Activated CD4-positive, alpha-beta T cell treated with anti-CD3 and anti-CD28 coated beads, Interleukin-2, amount 50 U/mL, for 48 hours (primary cell): ENCODE measurements around the gene LAMA2.

Source experiments
- DNase-seq, 2 experiments: peaks; one replicate each; pipeline ENCODE4 v3.0.0-alpha.2; 2020

The LAMA2 gene

DNA sequence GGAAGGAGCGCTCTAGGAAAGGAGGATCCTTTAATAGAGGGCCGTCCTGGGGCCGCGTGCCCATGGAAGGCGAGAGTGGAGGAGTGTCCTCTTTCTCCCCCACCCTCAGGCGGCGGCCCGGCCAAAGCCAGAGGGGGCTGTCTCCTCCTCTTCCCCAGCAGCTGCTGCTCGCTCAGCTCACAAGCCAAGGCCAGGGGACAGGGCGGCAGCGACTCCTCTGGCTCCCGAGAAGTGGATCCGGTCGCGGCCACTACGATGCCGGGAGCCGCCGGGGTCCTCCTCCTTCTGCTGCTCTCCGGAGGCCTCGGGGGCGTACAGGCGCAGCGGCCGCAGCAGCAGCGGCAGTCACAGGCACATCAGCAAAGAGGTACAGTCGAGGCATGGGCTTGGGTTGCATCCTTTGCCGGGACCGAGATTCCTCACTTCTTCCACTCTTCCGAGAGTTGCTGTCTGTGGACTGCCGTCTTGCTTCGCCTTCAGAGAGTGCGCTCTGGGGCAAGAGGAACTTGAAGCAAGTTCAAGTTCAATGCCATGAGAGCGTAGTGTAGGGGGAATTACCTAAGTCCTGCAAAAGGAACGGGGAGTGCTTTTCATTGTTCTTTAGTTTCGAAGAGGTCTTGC, at the start of gene LAMA2:
Gene LAMA2 (plus strand): TSS at position 148 of the 621 bp plus-strand sequence. CDS start 108 bp downstream, at position 256.
- DNase-seq: no peak

GRCh38 chr6:128836761-128837160, 46.2 kb upstream of the LAMA2 start:
- no peak for DNase-seq

GRCh38 chr6:128841518-128841917, 41.4 kb upstream of the LAMA2 start:
- DNase-seq: no peak

GRCh38 chr6:128844598-128844997, 38.3 kb upstream of the LAMA2 start:
- no peak for DNase-seq

DNA sequence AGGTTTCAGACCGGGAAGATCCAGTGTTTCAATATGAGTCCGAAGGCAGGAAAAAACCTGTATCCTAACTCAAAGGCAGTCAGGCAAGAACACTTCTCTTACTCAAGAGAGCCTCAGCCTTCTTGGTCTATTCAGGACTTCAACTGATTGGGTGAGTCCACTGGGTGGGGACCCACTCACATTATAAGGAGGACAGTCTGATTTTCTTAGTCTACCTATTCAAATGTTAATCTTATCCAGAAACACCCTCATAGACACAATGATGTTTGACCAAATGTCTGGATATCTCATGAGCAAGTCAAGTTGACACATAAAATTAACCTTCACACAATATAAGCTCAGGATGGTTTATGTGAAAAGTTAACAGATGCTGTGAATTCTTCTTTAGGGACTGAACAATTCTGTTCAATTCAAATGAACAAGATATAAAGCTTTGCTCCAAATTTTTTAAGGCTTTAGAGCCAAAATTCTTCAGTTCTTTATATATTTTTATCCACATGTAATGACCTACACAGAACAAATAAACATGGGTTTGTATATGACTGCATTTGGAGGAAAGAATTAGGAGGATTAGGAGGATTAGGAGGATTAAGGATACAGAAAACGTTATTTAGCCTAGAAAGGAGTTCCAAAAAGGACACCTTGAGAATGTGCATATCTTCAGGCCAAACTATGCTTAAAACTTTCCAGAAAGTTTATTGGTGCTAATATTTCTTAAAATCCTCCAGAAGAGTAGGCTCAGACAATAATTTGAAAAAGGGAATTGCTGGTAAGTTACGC, 35.3 kb upstream of the LAMA2 start:
- no peak for DNase-seq

DNA sequence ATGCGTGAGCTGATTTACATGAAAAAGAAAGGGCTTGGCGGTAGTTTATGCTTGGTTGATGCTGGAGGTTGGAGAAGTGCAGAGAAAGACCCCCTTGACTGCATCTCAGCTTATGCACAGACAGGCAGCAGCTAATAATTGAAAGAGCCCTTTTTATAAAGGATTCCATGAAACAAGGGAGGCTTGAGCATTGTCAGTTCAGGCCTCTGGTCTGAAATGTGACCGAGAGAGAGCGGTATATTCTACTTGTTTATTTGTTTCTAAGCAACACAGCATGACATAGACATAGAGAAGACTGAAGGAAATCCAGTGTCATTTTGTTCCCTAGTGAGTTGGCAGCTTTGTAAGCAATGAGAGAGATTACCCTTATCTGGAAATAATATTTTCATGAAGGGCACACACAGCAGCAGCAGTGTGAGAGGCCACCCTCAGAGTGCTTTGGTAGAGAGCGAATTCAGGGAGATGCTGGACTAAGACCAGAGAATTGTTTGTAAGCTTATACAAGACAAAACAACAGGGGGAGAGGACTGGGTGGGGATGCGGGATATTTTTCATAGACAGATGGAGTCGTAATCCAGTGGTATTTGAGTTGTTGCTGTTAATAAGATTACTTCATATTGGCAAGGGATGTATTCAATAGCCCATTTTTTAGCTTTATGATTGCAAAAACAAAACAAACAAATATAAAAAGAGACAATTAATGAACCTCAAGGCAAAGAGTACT, 34.6 kb upstream of the LAMA2 start:
- DNase-seq: no peak

DNA sequence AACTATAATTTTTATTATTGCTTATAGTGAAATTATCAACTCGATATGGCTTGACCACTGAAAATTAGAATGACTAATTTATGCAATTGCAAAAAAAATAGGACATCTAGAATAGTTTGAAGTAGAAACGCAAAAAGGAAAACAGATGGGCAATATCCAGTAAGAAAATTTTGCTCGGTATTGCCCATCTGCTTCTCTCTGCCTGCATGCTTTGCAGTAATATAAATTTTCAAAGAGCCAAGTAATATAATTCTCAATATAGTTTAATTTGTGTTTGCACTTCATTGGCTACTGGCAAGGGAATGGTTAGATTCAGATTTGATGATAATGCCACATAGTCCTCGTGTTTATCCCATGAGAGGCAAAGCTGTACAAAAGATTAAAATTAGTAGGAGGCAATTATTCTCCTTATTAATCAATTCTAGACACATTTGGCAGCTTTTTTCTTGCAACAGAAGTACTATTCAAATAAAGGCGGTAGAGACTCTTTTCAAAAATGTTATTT, 27.3 kb upstream of the LAMA2 start:
- DNase-seq: no peak

GRCh38 chr6:128857806-128858205, 25.1 kb upstream of the LAMA2 start:
- DNase-seq: no peak

GRCh38 chr6:128860782-128861181, 22.2 kb upstream of the LAMA2 start:
- DNase-seq: no peak

DNA sequence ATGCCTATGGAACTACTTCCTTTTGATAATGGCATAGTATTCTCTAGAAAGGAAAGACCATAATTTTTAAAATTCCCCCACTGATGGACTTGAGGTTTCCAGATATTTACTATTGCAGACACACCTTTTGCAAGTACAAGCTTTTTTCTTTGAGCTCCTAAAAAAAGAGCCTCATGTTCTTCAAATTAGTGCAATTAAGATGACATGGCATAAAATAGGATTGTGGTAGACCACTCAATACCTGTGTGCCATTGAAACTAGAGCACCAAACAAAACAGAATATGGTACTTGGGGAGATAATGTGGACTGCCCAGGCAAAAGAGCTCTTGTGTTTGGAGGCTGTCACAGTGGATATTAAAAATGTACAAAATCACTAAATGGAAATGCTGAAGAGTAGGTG, 19.0 kb upstream of the LAMA2 start:
- no peak for DNase-seq

GRCh38 chr6:128870746-128871145, 12.2 kb upstream of the LAMA2 start:
- DNase-seq: no peak

- no peak for DNase-seq
These were observed 8.1 kb upstream of the LAMA2 start for GRCh38 chr6:128874863-128875262.

- no peak for DNase-seq
These were observed 378 bp upstream of the LAMA2 start for GRCh38 chr6:128882560-128882959.

- no peak for DNase-seq
These were observed 968 bp downstream of the LAMA2 start for GRCh38 chr6:128883906-128884305.

GRCh38 chr6:128885381-128885780, 2.4 kb downstream of the LAMA2 start:
- DNase-seq: no peak

GRCh38 chr6:128886706-128887105, 3.8 kb downstream of the LAMA2 start:
- DNase-seq: no peak

- no peak for DNase-seq
These were observed 5.7 kb downstream of the LAMA2 start for GRCh38 chr6:128888444-128889175.

GRCh38 chr6:128889870-128890269, 6.9 kb downstream of the LAMA2 start:
- no peak for DNase-seq

DNA sequence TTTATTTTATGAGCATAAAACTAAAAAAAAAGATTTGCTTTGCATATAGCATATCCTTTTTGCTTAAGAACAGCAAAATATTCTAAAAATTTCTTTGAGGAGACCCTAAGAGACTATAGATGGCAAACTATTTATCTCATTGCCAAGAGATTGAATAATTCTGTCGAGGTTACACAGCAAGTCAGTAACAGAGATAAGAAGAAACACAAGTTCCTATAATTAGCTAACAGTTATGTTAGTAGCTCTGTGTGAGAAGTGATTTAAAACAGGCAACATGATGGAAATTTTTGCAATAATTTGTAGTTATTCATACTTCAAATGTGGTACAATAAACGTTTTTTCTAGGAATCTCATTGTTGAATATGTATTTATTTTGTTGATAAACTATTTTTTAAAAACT, 9.1 kb downstream of the LAMA2 start:
- no peak for DNase-seq

GRCh38 chr6:128899341-128900050, 16.6 kb downstream of the LAMA2 start:
- DNase-seq: no peak

- no peak for DNase-seq
These were observed 20.8 kb downstream of the LAMA2 start for GRCh38 chr6:128903715-128904114.

- no peak for DNase-seq
These were observed 31.1 kb downstream of the LAMA2 start for GRCh38 chr6:128914051-128914450.
